DOHH2 (cell line): Measurements from ENCODE around the gene SLC6A6.

Source experiments
- CTCF ChIP-seq: fragments of 200-600 bp; sonication (generic); IDR thresholded peaks from one replicate; pipeline ENCODE4 v1.5.1; 2014; ENCODE audit warnings: antibody characterized with exemption, mild to moderate bottlenecking, low read depth, low read length; ENCODE audit not compliant: poor library complexity, severe bottlenecking
- EZH2phosphoT487 ChIP-seq: fragments of 200-600 bp; sonication (generic); IDR thresholded peaks from 2 replicates; pipeline ENCODE4 v1.6.1; 2017; ENCODE audit warnings: borderline replicate concordance, mild to moderate bottlenecking, antibody characterized with exemption, low read length, moderate library complexity, mixed read lengths

- TF ChIP-seq CTCF (no peak), EZH2phosphoT487 (no peak)
Observed at GRCh38 chr3:14378415-14378814, 24.0 kb upstream of the SLC6A6 start.
